Activated gamma-delta T cell (primary cell): Measurements from ENCODE around the gene ULK3.

Experiments used
- DNase-seq: peaks from one replicate; lab custom pipeline; 2025; lab: John Stamatoyannopoulos, UW

The ULK3 gene

GRCh38 chr15:74822233-74822632, 20.7 kb downstream of the ULK3 start:
- DNase-seq = no peak

GRCh38 chr15:74821790-74822158, 21.2 kb downstream of the ULK3 start:
- DNase-seq = no peak

DNA sequence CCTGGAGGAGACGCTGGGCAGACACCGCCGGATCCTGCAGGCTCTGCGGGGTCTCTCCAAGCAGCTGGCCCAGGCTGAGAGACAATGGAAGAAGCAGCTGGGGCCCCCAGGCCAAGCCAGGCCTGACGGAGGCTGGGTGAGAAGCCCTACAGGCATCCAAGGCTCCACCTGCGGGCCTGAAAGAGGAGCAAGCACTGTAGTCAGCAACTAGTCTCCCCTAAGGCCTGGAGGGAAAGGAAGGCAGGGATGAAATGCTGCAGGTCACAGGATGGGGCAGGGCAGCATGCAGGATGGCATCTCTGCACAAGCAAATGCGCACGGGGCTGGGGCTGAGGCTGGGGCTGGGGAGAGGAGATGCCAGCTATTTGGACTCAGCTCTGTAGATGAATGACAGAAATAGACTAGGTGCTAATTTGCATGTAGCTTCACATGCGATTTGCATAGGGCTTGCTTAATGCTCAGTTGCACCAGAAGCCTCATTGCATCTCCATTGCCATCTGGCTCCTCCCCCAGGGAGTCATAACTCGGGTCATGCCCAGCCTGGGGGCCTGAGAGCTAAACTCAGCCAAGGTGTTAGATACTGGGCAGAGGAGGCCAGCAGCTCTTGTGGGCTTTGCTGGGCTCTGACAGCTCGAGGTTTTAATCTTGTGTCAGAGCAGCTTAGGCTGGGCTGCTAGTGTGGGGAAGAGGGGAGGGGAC, 21.7 kb downstream of the ULK3 start:
- no peak for DNase-seq

DNA sequence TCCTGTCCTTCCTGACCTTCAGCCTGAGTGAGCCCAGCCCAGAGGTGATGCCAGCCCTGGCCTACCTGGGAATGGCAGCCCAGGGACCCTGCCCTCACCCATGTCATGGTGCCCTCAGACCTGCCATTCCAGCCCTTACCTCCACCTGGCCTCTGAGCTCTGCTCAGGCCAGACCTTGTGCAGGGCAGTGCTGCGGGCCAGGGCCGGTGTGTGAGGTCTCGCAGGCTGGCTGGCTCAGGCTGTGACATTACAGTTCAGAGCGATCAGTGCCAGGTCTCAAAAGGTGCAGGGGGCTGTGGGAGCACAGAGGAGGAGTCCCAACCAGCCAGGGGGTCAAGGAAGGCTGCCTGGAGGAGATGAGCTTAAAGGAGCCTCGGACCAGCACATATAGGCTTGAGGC, 22.9 kb downstream of the ULK3 start:
- no peak for DNase-seq

GRCh38 chr15:74817370-74817737, 25.6 kb downstream of the ULK3 start:
- no peak for DNase-seq

GRCh38 chr15:74816624-74817369, 26.2 kb downstream of the ULK3 start:
- DNase-seq = no peak

GRCh38 chr15:74815961-74816360, 27.0 kb downstream of the ULK3 start:
- DNase-seq = no peak

DNA sequence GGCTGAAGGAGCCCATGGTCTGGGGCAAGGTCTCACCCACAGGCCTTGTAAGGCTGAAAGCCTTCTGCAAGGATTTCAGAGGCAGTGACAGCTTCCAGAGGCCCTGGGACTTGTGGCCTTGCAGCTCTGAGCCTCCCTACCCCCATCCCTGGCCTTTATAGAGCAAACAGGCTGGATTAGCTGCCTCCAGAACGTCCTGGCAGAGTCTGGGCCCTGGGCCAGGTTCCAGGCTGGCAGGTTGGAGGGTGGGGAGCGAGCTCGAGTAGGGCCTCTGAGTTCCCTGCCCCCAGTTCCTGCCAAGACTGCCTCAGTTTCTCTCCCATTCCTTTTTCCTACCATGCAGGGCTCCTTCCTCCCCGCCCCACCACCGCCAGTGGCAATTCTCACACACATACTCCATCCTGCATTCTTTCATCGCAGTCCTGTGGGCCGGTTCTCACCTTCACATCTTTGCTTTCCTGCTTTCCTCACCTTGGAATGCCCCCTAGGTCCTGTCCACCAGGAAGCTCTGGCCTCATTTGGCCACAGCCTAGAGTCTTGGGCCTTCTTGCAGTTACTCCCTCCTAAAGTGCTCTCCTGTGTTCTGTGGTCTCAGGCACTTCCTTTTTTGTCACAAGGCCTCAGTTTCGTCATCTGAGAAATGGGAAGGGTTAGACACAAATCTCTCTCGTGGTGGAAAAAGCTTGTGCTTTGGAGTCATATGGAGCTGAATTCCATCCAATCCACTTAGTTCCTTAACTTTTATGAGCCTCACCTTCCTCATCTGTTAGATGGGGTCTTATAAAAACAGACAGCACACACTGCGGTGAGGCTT, 27.6 kb downstream of the ULK3 start:
- no peak for DNase-seq

- no peak for DNase-seq
These were observed 30.4 kb downstream of the ULK3 start, which contains the start of gene LMAN1L for GRCh38 chr15:74812533-74812932. Gene LMAN1L, plus strand, starts transcription at chr15:74812835. Its CDS starts 20 bp downstream, at chr15:74812855.

GRCh38 chr15:74809956-74810355, 33.0 kb downstream of the ULK3 start:
- DNase-seq = no peak

DNA sequence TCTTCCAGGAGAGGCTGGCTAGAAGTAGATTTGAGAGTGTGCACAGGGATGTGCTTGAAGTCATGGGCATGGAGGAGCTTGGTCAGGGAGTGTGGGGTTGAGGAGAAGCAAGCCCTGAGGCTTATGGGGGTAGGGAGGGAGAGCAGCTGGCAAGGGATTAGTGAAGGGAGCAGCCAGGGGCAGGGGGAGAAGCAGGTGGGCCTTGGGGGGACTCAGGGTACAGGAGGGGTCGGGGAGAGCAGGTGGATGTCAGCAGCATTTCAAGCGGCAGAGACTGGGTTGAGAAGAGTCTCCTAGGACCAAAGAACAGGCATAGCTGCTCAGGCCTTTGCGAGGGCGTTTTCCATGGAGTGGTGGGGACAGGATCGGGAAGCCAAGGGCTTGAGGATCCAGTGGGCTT, 33.7 kb downstream of the ULK3 start:
- DNase-seq = no peak

GRCh38 chr15:74808840-74809229, 34.1 kb downstream of the ULK3 start:
- DNase-seq = no peak

DNA sequence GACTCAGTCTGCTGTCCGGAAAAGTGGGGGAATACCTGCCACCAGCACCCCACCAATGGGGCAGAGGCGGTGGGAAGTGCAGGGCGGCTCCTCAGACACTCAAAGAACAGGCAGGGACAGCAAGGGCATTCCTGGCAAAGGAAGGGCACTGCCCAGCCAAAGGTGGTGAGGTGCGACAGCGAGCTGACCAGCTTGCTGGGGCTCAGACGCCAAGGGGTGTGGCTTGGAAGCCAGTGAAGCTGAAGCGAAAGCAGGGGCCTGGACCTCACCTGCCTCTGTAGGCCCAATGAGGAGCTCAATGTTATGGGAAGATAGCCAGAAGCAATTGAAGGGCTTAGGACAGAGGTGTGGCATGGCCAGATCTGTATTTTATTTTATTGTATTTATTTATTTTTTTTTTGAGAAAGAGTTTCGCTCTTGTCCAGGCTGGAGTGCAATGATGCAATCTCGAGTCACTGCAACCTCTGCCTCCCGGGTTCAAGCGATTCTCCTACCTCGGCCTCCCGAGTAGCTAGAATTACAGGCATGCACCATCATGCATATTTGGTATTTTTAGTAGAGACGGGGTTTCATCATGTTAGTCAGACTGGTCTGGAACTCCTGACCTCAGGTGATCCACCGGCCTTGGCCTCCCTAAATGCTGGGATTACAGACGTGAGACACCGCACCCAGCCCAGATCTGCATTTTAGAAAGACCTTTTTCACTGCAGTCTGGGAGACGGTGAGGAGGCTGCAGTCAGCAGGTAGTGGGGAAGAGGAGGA, 34.7 kb downstream of the ULK3 start:
- no peak for DNase-seq

GRCh38 chr15:74807282-74807681, 35.7 kb downstream of the ULK3 start:
- no peak for DNase-seq

GRCh38 chr15:74804935-74805334, 38.0 kb downstream of the ULK3 start:
- no peak for DNase-seq

DNA sequence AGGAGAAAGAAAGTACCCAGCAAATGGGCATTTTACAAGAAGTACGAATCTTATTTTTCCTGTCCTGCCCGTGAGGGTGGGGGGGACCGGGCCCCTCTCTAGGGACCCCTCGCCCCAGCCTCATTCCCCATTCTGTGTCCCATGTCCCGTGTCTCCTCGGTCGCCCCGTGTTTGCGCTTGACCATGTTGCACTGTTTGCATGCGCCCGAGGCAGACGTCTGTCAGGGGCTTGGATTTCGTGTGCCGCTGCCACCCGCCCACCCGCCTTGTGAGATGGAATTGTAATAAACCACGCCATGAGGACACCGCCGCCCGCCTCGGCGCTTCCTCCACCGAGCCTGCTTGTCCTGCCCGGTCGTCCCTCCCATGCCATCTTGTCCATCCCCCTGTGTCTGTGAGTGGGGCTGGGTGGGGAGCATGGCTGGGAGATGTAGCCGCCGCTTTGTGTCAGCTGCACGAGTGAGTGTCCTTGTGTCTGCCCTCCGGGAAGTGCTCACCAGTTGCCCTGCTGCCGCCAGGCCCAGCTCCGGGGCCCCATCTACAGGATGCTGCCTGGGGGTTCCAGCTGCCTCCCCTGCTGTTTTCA, 40.0 kb downstream of the ULK3 start:
- no peak for DNase-seq

- no peak for DNase-seq
These were observed 40.7 kb downstream of the ULK3 start for GRCh38 chr15:74802290-74802689.

GRCh38 chr15:74801311-74801997, 41.5 kb downstream of the ULK3 start:
- no peak for DNase-seq

DNA sequence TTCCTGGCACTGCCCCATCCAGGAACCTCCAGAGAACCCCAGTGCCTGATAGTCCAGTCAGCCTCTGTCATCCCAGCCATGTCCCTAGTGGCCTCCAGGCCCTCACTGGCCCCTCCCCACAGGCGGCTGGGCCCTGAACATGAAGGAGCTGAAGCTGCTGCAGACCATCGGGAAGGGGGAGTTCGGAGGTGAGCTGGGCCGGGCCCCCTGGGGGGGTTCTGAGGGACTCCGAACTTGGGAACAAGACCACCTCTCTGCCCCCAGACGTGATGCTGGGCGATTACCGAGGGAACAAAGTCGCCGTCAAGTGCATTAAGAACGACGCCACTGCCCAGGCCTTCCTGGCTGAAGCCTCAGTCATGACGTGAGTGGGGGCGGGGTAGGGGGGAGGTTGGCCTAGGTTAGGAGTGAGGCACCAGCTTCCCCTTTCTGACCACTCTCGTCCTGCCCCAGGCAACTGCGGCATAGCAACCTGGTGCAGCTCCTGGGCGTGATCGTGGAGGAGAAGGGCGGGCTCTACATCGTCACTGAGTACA, 42.3 kb downstream of the ULK3 start:
- DNase-seq = no peak

GRCh38 chr15:74799856-74800558, 42.9 kb downstream of the ULK3 start:
- DNase-seq = peak; percentile 73
